H1 (cell line): ENCODE results near the gene GRK3. TPM values are rescaled to one million over a fixed set of nuclear protein-coding genes. Genes with fewer than 3 reads are reported as not detected.
"Not testable (repeated sequence)": the region's sequence is repeated elsewhere in the genome, so short reads cannot be mapped to it uniquely, and the experiment has no call there.

Experiments
- CTCF ChIA-PET: fragments of 300-600 bp; sonication (Branson Sonifier 250); formaldehyde crosslinking; loops from one replicate; lab custom pipeline; 2021; ENCODE audit not compliant: partially characterized antibody; lab: Charles Lee
- POLR2A ChIA-PET: fragments of 300-600 bp; sonication (Branson Sonifier 250); formaldehyde crosslinking; loops from one replicate; lab custom pipeline; 2021; ENCODE audit warnings: inconsistent platforms; ENCODE audit not compliant: partially characterized antibody; lab: Charles Lee
- DNase-seq, 2 experiments: peaks; one replicate each; pipeline versions ENCODE4 v3.0.0 to v3.0.0-alpha.2; 2010 to 2022; ENCODE audit warnings: low spot score in 2 of 2, low read depth in 1 of 2, mixed read lengths in 1 of 2
- FAIRE-seq: peaks from 2 replicates; lab custom pipeline; 2011; peaks lifted over from hg19 to GRCh38; lab: Jason Lieb, UNC
- H2AFZ ChIP-seq: 2 replicates; pipeline ENCODE4 v1.8.1; 2012; ENCODE audit warnings: low read length, inconsistent platforms
- H2AK5ac ChIP-seq: 2 replicates; pipeline ENCODE4 v1.6.1; 2013; ENCODE audit warnings: low read depth, low read length
- H2BK120ac ChIP-seq: replicated peaks from 2 replicates; pipeline ENCODE3; 2013; ENCODE audit warnings: low read depth, low read length, inconsistent platforms
- H2BK12ac ChIP-seq: 2 replicates; pipeline ENCODE4 v1.6.1; 2013; ENCODE audit warnings: low read depth, low read length
- H2BK15ac ChIP-seq: 2 replicates; pipeline ENCODE4 v1.6.1; 2013; ENCODE audit warnings: low read length
- H2BK20ac ChIP-seq: 2 replicates; pipeline ENCODE4 v1.6.1; 2013; ENCODE audit warnings: low read length
- H2BK5ac ChIP-seq: 2 replicates; pipeline ENCODE4 v1.6.1; 2013; ENCODE audit warnings: low read depth, low read length
- H3K14ac ChIP-seq: 2 replicates; pipeline ENCODE4 v1.6.1; 2013; ENCODE audit warnings: inconsistent platforms; ENCODE audit not compliant: insufficient read length
- H3K18ac ChIP-seq: 2 replicates; pipeline ENCODE4 v1.6.1; 2013; ENCODE audit warnings: low read length; ENCODE audit errors: extremely low read depth
- H3K23ac ChIP-seq: 2 replicates; pipeline ENCODE4 v1.6.1; 2013; ENCODE audit warnings: inconsistent platforms; ENCODE audit not compliant: insufficient read length
- H3K23me2 ChIP-seq: 2 replicates; pipeline ENCODE4 v1.6.1; 2013; ENCODE audit warnings: low read depth, low read length
- H3K27ac ChIP-seq: 2 replicates; pipeline ENCODE4 v1.6.1; 2011; ENCODE audit warnings: low read depth, low read length, inconsistent platforms
- H3K27me3 ChIP-seq, 4 experiments: replicated peaks in 1 of 4; 1 replicate in 1 of 4; 2 replicates in 3 of 4; pipeline versions ENCODE4 v1.6.1 to v1.8.1; 2011 to 2013; ENCODE audit warnings: low read length in 3 of 4, mild to moderate bottlenecking in 3 of 4, inconsistent platforms in 2 of 4, mixed read lengths in 2 of 4, moderate library complexity in 1 of 4; ENCODE audit not compliant: control insufficient read depth in 3 of 4, insufficient read depth in 3 of 4; ENCODE audit errors: extremely low read depth in 1 of 4
- H3K36me3 ChIP-seq, 4 experiments: 2 replicates each; pipeline versions ENCODE4 v1.6.1 to v1.8.1; 2011 to 2013; ENCODE audit warnings: mild to moderate bottlenecking in 4 of 4, low read length in 3 of 4, moderate library complexity in 2 of 4, control low read depth in 1 of 4, inconsistent platforms in 1 of 4; ENCODE audit not compliant: insufficient read depth in 4 of 4, control insufficient read depth in 2 of 4
- H3K4ac ChIP-seq: replicated peaks from 2 replicates; pipeline ENCODE3; 2013; ENCODE audit warnings: low read length, low read depth, mixed read lengths, inconsistent platforms; ENCODE audit not compliant: insufficient read length
- H3K4me1 ChIP-seq, 4 experiments: replicated peaks in 1 of 4; 1 replicate in 1 of 4; 2 replicates in 3 of 4; pipeline versions ENCODE4 v1.6.1 to v1.8.1; 2011 to 2013; ENCODE audit warnings: low read length in 3 of 4, inconsistent platforms in 2 of 4, mixed read lengths in 1 of 4; ENCODE audit not compliant: insufficient read depth in 4 of 4, control insufficient read depth in 3 of 4
- H3K4me2 ChIP-seq, 2 experiments: 2 replicates each; pipeline versions ENCODE4 v1.6.1 to v1.8.1; 2011 to 2013; ENCODE audit warnings: low read depth in 2 of 2, low read length in 2 of 2, control low read depth in 1 of 2, inconsistent platforms in 1 of 2, mild to moderate bottlenecking in 1 of 2; ENCODE audit not compliant: insufficient read depth in 1 of 2
- H3K4me3 ChIP-seq, 4 experiments: fragments of 200-600, 300-600 bp in 1 of 4; sonication (generic), shearing (Covaris generic), sonication (Bioruptor Twin) in 1 of 4; 2 replicates each; pipeline versions ENCODE4 v1.5.1 to v1.8.1; 2011 to 2016; ENCODE audit warnings: low read length in 4 of 4, low read depth in 3 of 4, control low read depth in 2 of 4, inconsistent platforms in 2 of 4, mild to moderate bottlenecking in 2 of 4, mixed read lengths in 1 of 4, moderate library complexity in 1 of 4; ENCODE audit not compliant: insufficient read depth in 2 of 4; ENCODE audit errors: extremely low read depth in 1 of 4
- H3K56ac ChIP-seq: replicated peaks from 2 replicates; pipeline ENCODE3; 2013; ENCODE audit warnings: low read depth, mild to moderate bottlenecking, mixed read lengths, low read length, inconsistent platforms; ENCODE audit not compliant: insufficient read length
- H3K79me1 ChIP-seq: 2 replicates; pipeline ENCODE4 v1.6.1; 2013; ENCODE audit warnings: low read depth, low read length, control low read depth
- H3K79me2 ChIP-seq, 2 experiments: 2 replicates each; pipeline versions ENCODE4 v1.6.1 to v1.8.1; 2012 to 2013; ENCODE audit warnings: low read length in 2 of 2, mild to moderate bottlenecking in 2 of 2, inconsistent platforms in 1 of 2; ENCODE audit not compliant: insufficient read depth in 2 of 2, control insufficient read depth in 1 of 2
- H3K9ac ChIP-seq, 4 experiments: replicated peaks in 1 of 4; 1 replicate in 1 of 4; 2 replicates in 3 of 4; pipeline versions ENCODE4 v1.6.1 to v1.8.1; 2011 to 2013; ENCODE audit warnings: low read depth in 3 of 4, low read length in 3 of 4, control low read depth in 2 of 4, mild to moderate bottlenecking in 2 of 4, moderate library complexity in 2 of 4, inconsistent platforms in 1 of 4; ENCODE audit errors: extremely low read depth in 1 of 4
- H3K9me3 ChIP-seq, 2 experiments: 2 replicates each; pipeline versions ENCODE4 v1.6.1 to v1.8.1; 2012 to 2013; ENCODE audit warnings: mild to moderate bottlenecking in 2 of 2, moderate library complexity in 2 of 2, control low read depth in 1 of 2, inconsistent platforms in 1 of 2, low read depth in 1 of 2, low read length in 1 of 2, mixed read lengths in 1 of 2; ENCODE audit not compliant: insufficient read depth in 2 of 2
- H4K20me1 ChIP-seq, 2 experiments: replicated peaks in 1 of 2; 2 replicates each; pipeline versions ENCODE3 to v1.8.1; 2011 to 2013; ENCODE audit warnings: inconsistent platforms in 2 of 2, low read length in 2 of 2, mild to moderate bottlenecking in 1 of 2; ENCODE audit not compliant: insufficient read depth in 2 of 2, control insufficient read depth in 1 of 2
- H4K5ac ChIP-seq: 2 replicates; pipeline ENCODE4 v1.6.1; 2013; ENCODE audit warnings: low read length, low read depth, mixed read lengths, inconsistent platforms; ENCODE audit not compliant: insufficient read length
- H4K8ac ChIP-seq: 2 replicates; pipeline ENCODE4 v1.8.0; 2013; ENCODE audit warnings: mild to moderate bottlenecking, moderate library complexity, low read length, inconsistent platforms; ENCODE audit not compliant: insufficient read depth; ENCODE audit errors: extremely low read depth
- H4K91ac ChIP-seq: replicated peaks from 2 replicates; pipeline ENCODE3; 2013; ENCODE audit warnings: low read length, mixed read lengths, inconsistent platforms; ENCODE audit not compliant: insufficient read length
- WGBS, 2 experiments: shearing (Covaris generic) in 1 of 2; methylation state at CpG; one replicate each; pipeline versions ENCODE4 v1.1.6 to v1.1.7; 2013 to 2015; ENCODE audit warnings: low lambda C conversion rate in 2 of 2, mixed read lengths in 2 of 2, inconsistent platforms in 1 of 2, low coverage in 1 of 2, missing lambda C conversion rate in 1 of 2; ENCODE audit not compliant: insufficient replicate concordance in 2 of 2, insufficient coverage in 1 of 2, insufficient read length in 1 of 2; ENCODE audit errors: extremely low coverage in 1 of 2, missing lambda C conversion rate in 1 of 2; 5-methylcytosine and 5-hydroxymethylcytosine counted together
- polyA plus RNA-seq, 7 experiments: library from polyadenylated mRNA; depleted of rRNA in 3 of 7; stranded (reverse) in 5 of 7; unstranded in 2 of 7; fragments of >200 nt in 5 of 7; fragments of 200-250 nt in 2 of 7; gene quantifications; 1 replicate in 5 of 7; 2 replicates in 1 of 7; 4 replicates in 1 of 7; pipeline versions ENCODE4 v1.2.1 to v1.2.3, GENCODE V29; 2011 to 2013; ENCODE audit warnings: missing spikeins in 2 of 7, mixed read lengths in 2 of 7
- total RNA-seq: library from RNA; stranded (reverse); fragmentation: NEBNext Ultra II Directional; extraction: Animal tissue kit (Norgen Biotek cat#: 25700); gene quantifications from 2 replicates; pipeline ENCODE4 v1.2.1, GENCODE V29; 2021

GRK3 gene
- total and polyA plus RNA-seq, 2 of the 8 experiments (the other 6 are each of a cell fraction or from before 2014, with no cell fraction given) = 7.5 to 35.3 TPM

- 84% methylated on average over 3 of the region's 3 CpGs; no CpG with 5 or more reads in 1 of the 2 experiments for WGBS, 2 experiments
- not testable (repeated sequence) for H2BK5ac ChIP-seq
- FAIRE-seq = peak; percentile 39
Measured at GRCh38 chr22:25525804-25526584, 38.5 kb upstream of the GRK3 start.

More at GRCh38 chr22:25525804-25526584, 38.5 kb upstream of the GRK3 start:
- H4K8ac ChIP-seq, H2AK5ac ChIP-seq, H3K4ac ChIP-seq, H3K14ac ChIP-seq, H3K4me2 ChIP-seq, H3K27me3 ChIP-seq, H2BK20ac ChIP-seq, H3K4me3 ChIP-seq, H3K23ac ChIP-seq, H3K79me2 ChIP-seq, H4K91ac ChIP-seq, H3K23me2 ChIP-seq, H3K36me3 ChIP-seq, H2BK15ac ChIP-seq, H3K9me3 ChIP-seq, H3K27ac ChIP-seq, H3K79me1 ChIP-seq, H2BK120ac ChIP-seq, H3K4me1 ChIP-seq, POLR2A ChIA-PET, H2AFZ ChIP-seq, H3K56ac ChIP-seq, H3K9ac ChIP-seq, H4K20me1 ChIP-seq, H3K18ac ChIP-seq, DNase-seq, H2BK12ac ChIP-seq, H4K5ac ChIP-seq: not testable (repeated sequence)
- CTCF ChIA-PET = interaction anchor here (1.1 kb wide), 1 partner anchor 18 kb away, joined by 3 read pairs; no protein-coding TSS in a partner anchor
